K562 (cell line): ENCODE measurements around the gene SEC31A.

ENCODE experiments used
- CTCF ChIP-seq, 3 experiments: IDR thresholded peaks in 2 of 3; conservative IDR thresholded peaks in 1 of 3; 2 replicates each; pipeline ENCODE4 v1.5.1; 2011 to 2012; ENCODE audit warnings: low read length in 3 of 3, mild to moderate bottlenecking in 3 of 3, control low read depth in 2 of 3, improper control_type of control experiment in 1 of 3, inconsistent platforms in 1 of 3, low read depth in 1 of 3, mixed read lengths in 1 of 3, moderate library complexity in 1 of 3; ENCODE audit not compliant: insufficient read depth in 2 of 3
- PBX2 ChIP-seq, 2 experiments: IDR thresholded peaks in 1 of 2; conservative IDR thresholded peaks in 1 of 2; 2 replicates each; pipeline ENCODE4 v1.6.1; 2016; ENCODE audit warnings: low read depth in 2 of 2, mild to moderate bottlenecking in 1 of 2, missing compliant biosample characterization in 1 of 2, missing genetic modification characterization in 1 of 2, moderate library complexity in 1 of 2
- SMAD4 ChIP-seq: fragments of 250-450 bp; sonication (Bioruptor Pico); conservative IDR thresholded peaks from 2 replicates; pipeline ENCODE4 v1.8.0; 2021; ENCODE audit warnings: inconsistent platforms, mild to moderate bottlenecking, moderate library complexity
- SNIP1 ChIP-seq: fragments of 450-650 bp; IDR thresholded peaks from 2 replicates; pipeline ENCODE4 v1.7.1; 2017; ENCODE audit warnings: low read depth, mild to moderate bottlenecking
- TRIM24 ChIP-seq, 2 experiments: fragments of 450-650 bp; IDR thresholded peaks; 2 replicates each; pipeline ENCODE4 v1.6.1; 2016
- ZNF175 ChIP-seq: fragments of 200-800 bp; sonication (Bioruptor generic); IDR thresholded peaks from 2 replicates; pipeline ENCODE4 v1.6.1; 2016; ENCODE audit warnings: low read depth, mild to moderate bottlenecking, missing genetic modification characterization, missing compliant biosample characterization

GRCh38 chr4:82921795-82922194 is 30.8 kb upstream of the SEC31A start:
- TF ChIP-seq ZNF175 (no peak), TRIM24 (IDR thresholded peaks at IDR 0.05) (no peak), CTCF (IDR thresholded peaks at IDR 0.05 in 2 of 3, conservative IDR thresholded peaks at IDR 0.05 in 1 of 3; ENCODE audit: insufficient read depth in 2 of 3, low read depth in 1 of 3, low read length in 3 of 3) (no peak), SNIP1 (no peak), SMAD4 (CRISPR knock-in tag) (no peak), PBX2 (CRISPR knock-in tag; IDR thresholded peaks at IDR 0.05; ENCODE audit: low read depth) (no peak), PBX2 (tag; conservative IDR thresholded peaks at IDR 0.05; ENCODE audit: low read depth) (no peak)
